Stimulated activated CD4-positive, alpha-beta T cell treated with anti-CD3 and anti-CD28 coated beads, Interleukin-4, amount 100 ng/mL, for 4 hours (primary cell): ENCODE data around the gene SLC5A10.

Source experiments
- DNase-seq, 2 experiments: peaks; one replicate each; pipeline ENCODE4 v3.0.0-alpha.2; 2020

Gene SLC5A10

DNA sequence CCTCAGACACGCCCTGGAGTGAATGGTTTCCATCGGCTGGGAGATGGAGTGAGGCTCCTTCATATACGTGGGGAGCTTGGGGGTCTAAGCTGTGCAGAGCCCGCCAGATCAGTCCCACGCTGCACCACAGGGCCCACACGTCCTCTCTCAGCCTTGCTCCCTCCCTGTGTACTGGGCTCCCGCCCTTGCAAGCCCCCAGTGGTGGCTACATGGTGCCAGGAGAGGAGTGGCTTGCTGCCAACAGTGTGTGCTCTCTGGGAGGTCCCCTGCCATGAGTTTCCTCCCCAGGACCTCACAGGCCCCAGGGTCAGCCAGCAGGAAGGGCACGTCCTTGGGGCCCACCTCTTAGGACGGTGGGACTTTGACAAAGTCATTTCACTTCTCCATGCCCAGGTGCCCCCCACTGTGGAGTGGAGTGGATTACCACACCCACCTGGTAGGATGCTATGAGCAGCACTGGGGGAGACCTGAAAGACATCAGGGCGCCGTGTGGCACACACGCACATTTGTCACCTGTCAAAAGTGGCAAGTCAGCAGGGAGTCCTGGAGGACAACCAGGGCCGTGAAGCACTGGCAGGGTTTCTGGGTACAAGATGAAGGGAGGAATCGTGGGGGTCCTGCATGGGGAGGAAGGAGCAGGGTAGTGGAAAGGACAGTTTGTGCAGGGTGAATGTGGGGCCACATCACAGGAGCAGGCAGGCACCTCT lies 13.7 kb downstream of the SLC5A10 start:
- no peak for DNase-seq

DNA sequence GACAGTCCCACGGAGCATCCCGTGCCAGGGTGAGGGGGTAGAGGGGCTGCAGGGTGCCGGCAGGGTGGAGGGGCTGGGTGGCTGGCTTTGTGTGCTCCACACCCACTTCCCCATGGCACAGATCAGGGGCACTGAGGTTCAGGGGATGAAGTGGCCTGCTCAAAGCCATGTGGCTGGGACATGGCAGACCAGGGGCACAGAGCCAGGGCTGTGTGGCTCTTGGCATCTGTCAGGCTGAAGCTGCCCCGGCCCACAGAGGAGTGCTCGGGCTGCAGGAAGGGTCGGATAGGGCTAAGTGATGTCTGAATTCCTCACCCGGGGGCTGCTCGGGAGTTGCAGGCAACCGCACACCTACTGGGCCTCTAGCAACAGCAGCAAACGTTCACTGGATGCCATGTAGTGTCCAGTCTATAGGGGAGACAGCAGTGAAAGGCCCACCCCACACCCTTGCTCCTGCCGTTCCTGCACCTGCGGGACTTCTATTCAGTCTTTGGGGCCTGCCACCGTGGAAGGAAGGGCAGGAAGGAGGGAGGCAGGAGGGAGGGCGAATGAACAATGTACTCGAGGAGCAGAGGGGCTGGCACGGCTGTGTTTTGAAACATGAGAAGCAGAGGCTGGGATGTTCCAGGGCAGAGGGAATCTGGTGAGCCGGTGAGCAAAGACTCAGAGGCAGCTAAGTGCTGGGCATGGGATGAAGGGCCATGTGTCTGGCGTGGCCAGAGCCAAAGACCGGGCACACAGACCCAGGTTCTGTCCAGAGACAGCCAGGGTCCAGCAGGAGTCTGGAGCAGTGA lies 15.1 kb downstream of the SLC5A10 start:
- DNase-seq = no peak

DNA sequence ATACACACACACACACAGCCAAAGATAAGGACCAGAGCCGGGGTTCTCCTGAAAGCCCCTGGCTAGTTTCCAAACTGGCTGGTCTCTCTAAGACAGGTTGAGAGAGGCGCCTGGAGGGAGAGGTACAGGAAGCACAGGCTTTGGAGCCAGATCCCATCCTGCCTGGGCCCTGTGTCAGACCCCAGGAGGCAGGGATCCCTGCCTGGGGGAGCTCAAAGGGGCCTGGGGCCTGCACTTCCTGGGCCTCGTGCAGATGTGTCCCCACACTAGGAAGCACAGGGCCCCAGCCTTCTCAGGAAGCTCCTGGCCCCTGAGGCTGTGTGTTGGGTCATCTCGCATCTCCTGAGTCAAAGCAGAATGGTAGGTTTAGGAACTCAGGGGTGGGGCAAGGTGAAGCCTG lies 16.0 kb downstream of the SLC5A10 start:
- DNase-seq = no peak

DNA sequence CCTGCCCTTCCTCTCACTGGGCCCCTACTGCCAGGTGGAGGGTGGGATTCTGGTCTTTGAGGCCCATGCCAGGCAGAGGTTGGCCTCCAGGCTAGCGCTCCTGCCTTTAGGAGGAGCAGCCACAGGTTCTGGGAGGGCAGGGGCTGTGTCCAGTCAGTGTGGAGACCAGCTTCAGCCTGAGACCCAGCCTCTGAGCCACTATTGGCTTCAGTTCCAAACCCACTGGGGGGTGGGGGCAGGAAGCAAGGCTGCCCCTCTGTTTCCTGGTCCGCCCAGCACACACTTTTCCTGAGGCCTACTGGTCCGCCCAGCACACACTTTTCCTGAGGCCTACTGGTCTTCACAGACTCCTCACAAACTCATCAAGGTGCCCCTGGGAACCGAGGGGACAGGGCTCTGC lies 16.4 kb downstream of the SLC5A10 start:
- no peak for DNase-seq

DNA sequence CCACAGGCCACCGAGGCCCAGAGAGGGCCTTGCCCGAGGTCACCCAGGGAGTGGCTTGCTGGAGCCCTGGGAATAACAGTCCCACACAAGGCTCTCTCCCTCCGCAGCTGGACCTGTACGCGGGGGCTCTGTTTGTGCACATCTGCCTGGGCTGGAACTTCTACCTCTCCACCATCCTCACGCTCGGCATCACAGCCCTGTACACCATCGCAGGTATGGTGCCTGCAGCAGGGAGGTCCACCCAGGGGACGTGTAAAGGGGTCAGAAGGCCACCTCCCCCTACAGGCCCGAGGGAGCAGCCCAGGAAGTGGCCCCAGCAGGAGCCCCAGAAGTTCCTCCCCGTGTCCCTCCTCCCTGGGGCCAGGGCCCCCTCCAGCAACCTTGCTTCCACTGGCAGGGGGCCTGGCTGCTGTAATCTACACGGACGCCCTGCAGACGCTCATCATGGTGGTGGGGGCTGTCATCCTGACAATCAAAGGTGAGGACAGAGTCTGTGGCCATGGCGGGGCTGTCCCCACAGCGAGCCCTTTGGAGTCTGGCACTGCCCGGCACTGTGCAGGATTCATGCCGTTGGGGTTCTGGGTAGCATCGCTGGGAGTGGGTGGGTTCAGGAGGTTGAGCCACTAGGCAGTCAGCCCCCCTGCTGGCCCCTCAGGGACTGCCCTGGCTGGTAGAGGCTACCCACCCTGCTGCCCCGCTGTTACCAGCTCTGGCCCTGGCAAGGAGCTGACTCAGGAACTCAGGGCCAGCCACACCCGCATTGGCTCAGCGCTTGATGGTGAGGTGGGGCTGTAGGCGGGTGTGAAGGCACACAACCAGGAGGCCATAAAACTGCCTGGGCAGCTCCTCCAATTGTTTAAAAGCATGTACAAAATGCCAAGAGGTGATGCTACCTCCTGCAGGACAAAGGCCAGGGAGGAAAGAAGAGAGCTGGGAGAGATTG lies 17.3 kb downstream of the SLC5A10 start:
- DNase-seq = no peak

DNA sequence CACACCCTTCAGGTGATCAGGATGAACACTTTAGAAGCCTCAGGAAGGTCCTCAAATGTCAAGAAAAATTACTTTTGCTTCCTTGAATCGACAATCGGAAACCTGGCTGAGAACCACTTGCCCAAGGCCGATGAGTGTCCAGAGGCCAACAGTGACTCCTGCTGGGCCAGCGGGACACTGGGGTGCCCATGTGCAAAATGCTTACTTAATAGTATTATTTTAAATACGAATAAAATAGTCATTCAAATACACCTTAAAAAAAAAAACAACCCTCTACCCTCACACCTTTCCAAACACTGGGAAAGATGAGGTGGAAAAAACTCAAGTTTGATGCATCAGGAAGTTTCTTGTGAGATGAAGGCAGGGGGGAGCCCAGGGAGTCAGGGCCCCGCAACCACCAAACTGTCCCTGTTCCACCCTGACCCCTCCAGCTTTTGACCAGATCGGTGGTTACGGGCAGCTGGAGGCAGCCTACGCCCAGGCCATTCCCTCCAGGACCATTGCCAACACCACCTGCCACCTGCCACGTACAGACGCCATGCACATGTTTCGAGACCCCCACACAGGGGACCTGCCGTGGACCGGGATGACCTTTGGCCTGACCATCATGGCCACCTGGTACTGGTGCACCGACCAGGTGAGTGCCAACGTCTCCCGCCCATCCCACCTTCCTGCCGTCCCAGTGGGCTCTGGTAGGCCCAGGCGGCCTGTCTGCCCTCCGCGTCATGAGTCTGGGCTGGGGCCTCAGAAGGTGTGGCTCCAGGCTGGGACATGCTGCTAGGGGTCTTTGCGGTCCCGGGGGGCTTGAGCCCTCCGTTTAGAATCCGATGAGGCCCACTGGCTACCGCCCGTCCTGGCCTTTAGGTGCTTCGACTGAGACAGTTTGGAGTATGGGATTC lies 18.9 kb downstream of the SLC5A10 start:
- no peak for DNase-seq

DNA sequence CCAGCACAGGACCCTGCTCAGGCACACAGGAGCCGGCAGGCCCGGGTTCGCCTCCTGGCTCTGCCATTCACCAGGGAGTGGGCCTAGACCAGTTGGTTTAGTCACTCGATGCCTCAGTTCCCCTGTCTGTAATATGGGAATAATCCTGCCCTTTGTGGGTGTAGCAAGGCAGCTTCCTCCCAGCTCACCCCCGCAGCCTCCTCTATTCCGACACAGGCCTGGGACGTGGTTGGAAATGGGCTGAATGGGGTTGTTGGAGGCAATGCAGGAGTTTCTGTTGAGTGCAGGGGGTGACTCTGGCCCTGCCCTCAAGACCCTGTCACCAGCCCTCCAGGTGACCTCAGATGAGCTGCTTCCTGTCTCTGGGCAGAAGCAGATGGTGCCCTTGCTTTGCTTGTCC lies 19.8 kb downstream of the SLC5A10 start:
- no peak for DNase-seq

DNA sequence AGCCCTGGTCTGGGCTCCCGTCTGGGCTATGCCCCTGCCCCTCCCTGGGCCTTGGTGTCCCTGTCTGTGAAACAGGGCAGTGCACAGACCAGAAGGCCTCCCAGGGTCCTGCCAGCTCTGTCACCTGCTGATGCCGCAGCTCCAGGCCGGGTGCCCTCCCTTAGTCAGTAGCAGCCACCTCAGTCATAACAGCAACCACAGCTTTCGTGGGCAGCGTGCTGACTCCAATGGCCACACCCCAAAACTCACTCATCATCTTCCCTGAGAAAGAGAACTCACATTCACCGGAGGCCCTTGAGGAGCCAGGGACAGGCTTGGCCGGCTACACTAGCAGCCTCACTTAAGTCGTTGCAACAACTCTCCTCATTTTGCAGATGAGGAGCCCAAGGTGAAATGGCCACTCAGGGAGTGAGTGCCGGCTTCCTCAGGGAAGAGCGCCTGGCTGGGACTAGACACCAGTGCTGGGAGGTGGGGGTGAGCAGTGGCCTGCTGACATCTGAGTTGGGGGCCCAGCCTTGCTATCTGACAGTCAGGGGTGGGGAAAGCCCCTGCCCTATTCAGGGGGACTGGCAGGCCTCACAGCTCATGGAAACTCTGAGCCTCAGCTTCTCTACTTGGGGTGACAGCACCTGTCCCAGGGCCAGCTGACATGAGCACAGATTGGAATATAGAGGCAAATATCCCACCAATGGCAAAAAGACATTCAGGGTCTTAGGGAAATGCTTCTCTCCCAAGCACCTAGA lies 22.6 kb downstream of the SLC5A10 start:
- DNase-seq = peak in 1 of 2 experiments; percentile 50

DNA sequence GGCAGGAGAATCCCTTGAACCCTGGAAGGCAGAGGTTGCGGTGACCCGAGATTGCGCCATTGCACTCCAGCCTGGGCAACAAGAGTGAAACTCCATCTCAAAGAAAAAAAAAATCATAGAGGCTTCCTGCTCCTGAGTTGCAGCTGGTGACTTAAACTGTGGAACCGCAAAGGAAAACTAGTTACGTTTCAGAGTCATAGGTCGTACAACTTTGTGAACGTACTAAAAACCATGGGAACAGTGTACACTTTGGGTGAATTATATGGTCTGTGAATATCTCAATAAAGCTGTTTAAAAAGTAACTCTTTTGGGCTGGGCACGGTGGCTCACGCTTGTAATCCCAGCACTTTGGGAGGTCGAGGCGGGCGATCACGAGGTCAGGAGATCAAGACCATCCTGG lies 23.6 kb downstream of the SLC5A10 start:
- DNase-seq = no peak

DNA sequence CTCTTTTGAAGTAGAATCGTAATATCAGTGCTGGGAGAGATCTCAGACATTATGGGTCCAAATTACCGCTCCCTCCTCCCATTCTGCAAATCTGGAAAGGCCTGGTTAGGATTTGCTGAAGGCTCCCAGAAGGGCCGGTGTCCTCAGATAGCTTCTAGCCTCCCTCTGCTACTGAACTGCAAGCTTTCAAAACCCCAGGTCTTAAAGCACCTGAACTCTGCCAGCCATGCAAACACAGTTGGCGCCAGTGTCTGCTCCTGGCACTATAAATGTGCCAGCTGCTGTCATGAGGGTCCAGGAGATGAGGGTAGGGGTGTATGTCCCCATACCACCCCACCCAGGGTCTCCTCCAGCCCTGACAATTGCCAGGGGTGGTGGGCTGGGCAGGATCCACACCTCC lies 24.2 kb downstream of the SLC5A10 start:
- DNase-seq = no peak

DNA sequence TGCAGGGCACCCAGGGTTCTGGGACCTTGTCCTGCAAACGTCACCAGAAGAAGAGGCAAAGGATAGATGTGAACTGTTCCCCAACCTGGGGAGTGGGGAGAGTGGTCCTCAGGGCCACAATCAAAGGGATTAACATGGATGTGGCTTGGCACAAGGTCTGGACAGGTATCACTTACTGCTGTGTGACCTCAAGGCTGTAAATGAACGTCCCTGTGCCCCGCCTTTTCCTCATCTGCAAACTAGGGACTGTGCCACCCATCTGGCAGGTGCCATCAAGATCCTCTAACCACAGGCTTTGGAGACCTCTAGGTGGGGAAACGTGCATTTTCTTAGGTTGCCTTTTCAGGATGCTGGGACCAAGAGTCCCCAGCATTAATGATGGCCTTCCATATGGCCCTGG lies 25.1 kb downstream of the SLC5A10 start:
- no peak for DNase-seq

DNA sequence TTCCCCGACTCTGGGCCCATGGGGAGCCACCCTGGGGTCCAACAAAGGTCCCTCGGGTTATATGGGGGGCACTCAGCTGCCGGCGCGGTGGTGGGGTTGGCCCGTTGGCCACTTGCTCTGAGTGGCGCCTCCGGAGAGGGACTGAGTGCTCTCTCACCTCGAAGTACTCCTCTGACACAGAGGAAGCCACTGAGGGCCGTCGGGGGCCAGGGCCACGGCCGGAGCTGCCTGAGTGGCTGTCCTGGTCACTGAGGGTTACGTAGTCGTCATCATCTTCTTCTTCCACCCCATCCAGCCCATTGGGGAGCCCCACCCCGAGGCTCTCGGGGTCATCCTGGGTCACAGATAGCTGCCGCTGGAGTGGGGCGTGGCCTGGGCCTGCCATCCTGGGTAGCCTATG lies 25.7 kb downstream of the SLC5A10 start:
- no peak for DNase-seq

DNA sequence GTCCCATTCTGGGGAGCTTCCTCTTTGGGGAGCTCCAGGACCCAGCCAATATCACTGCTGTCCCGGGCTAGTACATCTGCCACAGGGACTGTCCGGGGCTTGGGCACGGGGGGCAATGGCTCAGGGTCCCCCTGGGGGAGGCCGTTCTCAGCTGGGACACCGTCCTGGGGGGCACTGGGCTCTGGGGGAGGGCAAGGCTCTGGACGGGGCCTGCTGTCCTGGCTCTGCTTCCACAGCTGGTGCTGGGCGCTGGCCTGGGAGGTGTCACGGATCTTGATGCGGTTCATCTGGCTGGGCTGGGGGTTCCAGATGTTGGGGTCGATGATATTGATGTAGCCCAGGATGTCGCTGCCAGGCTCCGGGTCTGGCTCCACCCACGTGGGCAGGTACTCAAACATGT lies 26.1 kb downstream of the SLC5A10 start:
- no peak for DNase-seq

DNA sequence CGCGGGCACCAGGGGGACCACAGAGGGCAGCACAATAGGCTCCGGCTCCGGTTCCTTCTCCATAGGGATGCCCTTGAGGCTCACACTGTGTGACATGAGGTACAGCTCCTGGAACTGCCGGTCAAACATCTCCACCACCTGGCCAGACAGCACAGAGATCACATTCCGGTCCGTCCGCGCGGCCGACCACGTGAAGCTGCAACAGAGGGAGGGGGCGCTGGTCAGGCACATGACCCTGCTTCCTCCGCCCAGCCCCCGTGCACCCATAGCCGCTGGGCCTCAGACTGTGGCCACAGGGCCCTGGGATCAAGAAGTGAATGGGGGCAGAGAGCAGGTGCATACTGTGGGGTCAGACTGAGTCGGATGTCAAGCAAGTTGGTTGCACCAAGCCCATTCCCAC lies 26.7 kb downstream of the SLC5A10 start:
- DNase-seq = no peak

DNA sequence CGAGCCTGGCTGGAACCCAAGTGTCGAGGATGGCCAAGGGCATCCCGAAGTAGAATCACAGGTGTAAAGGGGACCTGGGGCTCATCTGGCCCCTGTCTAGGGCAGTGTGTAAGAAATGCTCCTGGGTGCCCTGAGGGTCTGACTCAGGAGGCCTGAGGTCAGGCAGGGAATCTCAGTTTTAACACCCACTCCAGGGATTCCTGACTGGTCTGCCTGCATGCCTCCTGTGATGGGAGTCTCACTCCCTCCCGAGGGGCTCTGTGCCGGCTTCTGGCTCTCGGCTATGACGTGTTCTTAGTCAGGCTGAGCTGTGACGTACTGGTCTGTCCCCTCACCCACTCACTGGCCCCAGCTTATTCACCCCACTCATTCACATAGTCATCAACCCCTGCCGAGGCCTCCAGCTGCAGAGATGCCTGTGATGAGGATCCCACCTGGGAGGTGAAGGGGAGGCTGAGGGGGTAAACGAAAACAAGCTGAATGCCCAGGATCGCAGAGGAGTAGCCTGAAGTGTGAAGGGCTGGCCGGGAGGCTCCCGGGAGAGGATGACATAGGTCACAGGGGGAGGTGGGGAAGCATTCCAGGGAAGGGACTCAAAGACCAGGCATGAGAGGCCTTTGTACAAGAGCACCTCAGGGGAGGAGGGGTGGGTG lies 28.8 kb downstream of the SLC5A10 start:
- no peak for DNase-seq

DNA sequence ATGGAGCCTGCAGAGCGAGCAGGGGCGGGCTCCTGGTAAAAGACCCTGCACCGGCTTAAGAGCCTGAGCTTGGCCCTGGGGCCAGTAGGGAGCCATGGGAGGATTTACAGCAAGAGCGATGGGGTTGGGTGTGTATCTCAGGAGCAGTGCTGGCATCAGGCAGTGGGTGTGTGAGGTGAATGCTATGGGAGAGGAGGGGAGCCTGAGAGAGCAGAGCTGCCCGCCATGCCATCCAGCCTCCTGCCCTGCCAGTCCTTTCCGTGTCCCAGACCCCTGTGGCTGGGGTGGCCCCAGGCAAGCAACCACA lies 29.3 kb downstream of the SLC5A10 start:
- DNase-seq = no peak

DNA sequence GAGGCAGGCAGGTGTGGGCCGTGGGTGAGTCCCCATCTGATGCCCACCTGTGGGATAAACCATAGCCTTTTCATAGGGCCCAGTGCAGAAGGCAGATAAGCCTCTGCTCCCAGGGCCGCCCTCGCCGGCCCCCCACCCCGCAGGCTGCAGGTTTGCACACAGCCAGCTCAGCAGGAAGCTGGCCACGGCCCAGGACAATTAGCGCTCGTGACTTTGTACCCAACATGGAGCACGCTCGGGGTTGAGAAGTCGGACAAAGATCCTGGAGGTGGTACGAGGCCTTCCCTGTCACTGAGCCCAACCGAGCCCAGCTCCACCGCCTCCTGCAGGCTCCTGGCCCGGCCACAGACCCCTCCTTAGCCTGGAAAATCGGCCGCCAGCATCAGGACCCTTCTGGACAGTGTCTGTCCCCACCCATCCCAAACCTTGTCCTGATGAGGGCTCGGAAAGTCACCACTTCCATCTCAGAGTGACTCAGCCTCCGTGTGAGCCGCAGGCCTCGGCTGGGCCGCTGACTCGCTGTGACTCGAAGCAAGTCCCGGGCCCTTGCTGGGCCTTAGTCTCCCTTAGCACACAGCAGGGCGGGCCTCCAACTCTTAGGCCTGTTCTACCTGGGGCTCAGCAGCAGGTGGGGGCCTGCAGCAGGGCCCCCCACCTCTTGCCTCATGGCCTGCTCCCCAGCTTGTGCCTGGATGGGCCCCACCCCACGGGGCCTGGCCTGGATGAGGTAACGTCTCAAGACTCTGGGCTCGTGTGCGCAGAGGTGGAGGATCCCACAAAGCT lies 29.9 kb downstream of the SLC5A10 start:
- DNase-seq = no peak

DNA sequence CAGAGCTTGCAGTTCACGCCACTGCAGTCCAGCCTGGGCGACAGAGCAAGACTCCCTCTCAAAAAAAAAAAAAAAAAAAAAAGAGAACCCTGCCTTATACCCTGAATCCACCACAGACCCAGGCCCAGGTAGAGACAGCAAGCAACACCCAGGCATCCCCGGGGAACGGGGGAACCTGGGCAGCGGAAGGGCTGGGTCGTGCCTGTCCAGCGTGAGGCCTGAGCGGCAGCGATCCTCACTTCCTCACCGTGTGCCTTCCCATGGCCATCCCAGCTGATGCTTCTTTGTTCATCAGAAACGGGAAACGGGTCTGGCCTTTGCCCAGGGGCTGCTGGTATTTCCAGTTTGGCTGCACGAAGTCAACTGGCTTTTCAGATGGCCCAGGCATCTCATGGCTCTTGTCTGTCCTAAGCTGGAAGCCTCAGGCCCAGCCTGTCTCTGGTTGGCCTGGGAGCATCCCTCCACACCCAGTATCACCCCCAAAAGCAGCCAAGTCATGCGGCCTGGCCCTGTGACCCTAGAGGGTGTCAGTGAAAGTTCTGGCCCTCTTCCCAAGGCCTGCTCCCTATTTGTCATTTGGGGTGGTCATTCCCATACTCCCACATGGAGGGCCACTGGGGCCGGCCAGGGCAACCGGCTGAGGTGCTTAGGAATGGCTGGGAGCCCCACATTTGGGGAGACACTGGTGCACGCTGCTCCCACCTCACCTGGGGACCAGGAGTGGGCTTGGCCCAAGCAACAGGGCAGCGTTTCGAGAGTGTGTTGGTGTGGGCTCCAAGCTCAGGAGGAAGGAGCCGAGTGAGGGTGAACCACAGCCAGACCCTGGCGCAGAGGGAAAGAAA lies 32.5 kb downstream of the SLC5A10 start:
- DNase-seq = no peak

DNA sequence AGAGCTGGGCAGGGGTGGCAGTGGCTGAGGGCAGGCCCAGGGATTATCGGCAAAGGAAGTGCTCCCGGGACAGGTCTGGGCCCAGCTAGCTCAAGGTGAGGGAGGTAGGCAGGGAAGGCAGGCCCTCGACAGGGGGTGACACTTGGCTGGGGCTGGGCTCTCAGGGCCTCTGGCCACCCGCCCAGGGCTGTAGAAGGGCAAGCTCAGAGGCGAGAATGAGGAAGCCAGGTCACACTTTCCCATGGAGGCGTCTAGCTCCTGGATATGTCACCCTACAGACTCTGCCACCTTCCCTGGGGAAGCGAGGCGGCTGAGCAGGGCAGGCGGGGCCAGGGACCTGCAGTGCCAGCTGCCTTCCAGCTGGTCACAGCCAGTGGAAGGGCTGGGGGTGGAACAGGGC lies 33.5 kb downstream of the SLC5A10 start:
- no peak for DNase-seq
